Panc1 (cell line): ENCODE data around the gene C1orf50. TPM values are rescaled to one million over a fixed set of nuclear protein-coding genes. Genes with fewer than 3 reads are reported as not detected.

Experiments
- total RNA-seq: library from RNA; stranded (reverse); gene quantifications from one replicate; pipeline ENCODE4 v1.2.1, GENCODE V29; 2021; ENCODE audit not compliant: unreplicated experiment

The C1orf50 gene
- total RNA-seq, 1 experiment from 2014 or later, result 5.8 TPM

Other genes starting within 250 kb of the C1orf50 start
- 78.5 TPM for gene PPIH, start 108.8 kb upstream of the C1orf50 start, total RNA-seq
- gene YBX1, start 84.8 kb upstream of the C1orf50 start, total RNA-seq, result 908 TPM
- 0.05 TPM for gene CLDN19, start 27.0 kb upstream of the C1orf50 start, total RNA-seq
- 84.8 TPM for gene P3H1, start 221 bp upstream of the C1orf50 start, total RNA-seq
- 0.13 TPM for gene TMEM269, start 17.7 kb downstream of the C1orf50 start, total RNA-seq
- gene ERMAP, start 49.9 kb downstream of the C1orf50 start, total RNA-seq, result 15.3 TPM
- gene SVBP, start 50.1 kb downstream of the C1orf50 start, total RNA-seq, result 21.2 TPM
- gene ZNF691, start 79.4 kb downstream of the C1orf50 start, total RNA-seq, result 9.9 TPM
- gene SLC2A1, start 191.6 kb downstream of the C1orf50 start, total RNA-seq, result 32.9 TPM